Ammon's horn (tissue), 1 donor: ENCODE results near the gene STRIP2.
"Not testable (repeated sequence)": the region's sequence is repeated elsewhere in the genome, so short reads cannot be mapped to it uniquely, and the experiment has no call there.

ENCODE experiments used
- DNase-seq: peaks from one replicate; pipeline ENCODE4 v3.0.0-alpha.2; 2016; ENCODE audit warnings: low spot score

Gene STRIP2

DNA sequence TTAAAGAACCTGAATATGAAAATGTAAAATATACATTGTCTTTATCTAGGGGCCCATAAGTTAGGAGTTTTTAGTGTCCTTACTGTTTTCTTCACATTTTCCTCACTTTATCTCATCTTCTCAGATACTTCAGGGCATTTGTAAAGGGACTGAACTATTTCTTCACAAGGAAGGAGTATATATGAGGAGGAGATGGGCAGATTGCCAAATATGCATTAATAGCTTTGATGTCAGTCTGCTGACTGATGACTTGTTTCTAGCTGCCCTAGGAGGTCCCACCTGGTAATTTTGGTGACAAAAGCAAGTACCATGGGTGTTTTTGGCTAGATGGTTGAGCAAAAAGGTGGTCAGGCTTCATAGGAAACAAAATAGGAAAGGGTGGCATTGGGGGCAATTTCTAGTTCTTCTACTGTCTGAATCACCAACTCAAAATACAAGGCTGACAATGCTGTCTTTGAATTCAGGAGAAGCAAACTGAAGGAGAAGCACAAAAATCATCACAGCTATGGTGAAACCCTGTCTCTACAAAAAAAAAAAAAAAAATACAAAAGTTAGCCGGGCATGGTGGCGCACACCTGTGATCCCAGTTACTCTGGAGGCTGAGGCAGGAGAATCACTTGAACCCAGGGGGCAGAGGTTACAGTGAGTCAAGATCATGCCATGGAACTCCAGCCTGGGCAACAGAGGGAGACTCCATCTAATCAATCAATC, 10.4 kb upstream of the STRIP2 start:
- DNase-seq: no peak

DNA sequence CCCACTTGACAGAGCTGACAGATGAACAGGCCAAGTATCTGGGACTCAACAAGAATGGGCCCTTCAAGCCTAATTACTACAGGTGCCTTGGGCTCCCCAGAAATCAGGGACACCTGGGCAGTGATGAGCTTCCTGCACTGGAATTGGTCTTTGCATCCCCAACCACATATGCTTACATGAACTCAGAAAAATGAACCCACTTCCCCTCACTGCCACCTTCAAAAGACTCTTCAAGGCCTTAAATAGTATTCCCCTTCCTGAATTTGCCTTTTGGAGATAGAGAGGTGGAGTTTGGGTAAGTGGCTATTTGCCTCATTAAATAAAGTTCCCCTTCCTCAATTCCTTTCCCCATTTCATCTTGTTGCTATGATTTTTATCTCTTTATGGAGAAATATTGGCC, 7.8 kb upstream of the STRIP2 start:
- DNase-seq: no peak

DNA sequence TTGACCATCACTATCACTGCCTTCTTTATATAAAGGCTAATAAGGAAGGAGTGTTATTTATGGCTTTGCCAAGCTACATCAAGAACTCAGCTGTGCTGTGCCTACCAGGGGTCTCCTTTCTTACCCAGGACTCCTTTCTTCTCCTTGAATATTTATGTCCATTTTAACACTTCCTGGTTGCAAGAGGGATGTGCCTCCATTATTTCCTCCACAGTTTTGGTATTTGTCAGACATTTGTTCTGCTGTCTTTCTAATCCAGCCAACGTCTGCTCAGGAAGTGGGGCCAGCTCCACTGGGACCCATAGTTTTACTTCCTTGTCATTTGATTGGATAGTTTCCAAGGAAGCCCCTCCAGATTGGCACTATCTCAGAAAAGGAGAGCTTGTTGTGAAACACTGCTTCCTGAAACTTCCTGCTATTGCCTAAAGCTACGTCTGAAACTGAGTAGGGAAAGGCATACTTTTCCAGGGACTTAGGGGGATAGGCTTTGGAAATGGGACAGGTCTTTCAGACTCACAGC, 6.6 kb upstream of the STRIP2 start:
- DNase-seq: no peak

DNA sequence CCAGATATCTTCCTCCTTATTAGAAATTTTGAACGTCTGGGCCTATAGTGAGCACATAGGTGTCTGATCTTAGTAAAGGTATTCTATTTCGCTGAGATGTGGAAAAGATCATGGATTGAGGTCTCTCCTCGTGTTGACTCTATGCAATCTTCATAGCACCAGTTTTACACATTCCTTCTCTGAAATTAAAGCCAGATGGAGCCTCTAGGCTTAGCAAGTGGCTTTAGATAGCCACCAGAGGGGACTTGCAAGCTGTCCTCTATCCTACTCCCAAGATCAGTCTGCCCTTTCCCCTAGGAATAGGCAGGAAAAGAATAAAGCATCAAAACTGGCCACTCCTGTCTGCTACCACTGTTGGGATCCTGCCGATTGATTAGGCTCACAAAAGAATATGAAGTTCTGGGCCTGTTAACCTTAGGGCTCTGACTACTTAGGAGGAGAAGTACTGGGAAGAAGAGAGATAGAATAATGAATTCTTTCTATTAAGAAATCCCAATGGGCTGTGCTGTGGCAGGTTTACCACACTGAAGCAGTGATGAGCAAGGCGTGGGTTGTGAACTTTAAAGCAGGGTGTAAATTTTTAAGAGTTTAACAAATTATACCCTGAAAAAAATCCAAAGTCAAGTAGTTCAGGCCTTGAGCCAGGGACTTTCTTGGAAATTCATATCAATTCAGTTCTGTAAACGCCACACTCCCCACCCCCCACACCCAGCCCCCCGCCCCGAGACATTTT, 2.2 kb upstream of the STRIP2 start:
- no peak for DNase-seq

- peak; percentile 17 for DNase-seq
These were observed 565 bp downstream of the STRIP2 start for GRCh38 chr7:129434675-129435318.

DNA sequence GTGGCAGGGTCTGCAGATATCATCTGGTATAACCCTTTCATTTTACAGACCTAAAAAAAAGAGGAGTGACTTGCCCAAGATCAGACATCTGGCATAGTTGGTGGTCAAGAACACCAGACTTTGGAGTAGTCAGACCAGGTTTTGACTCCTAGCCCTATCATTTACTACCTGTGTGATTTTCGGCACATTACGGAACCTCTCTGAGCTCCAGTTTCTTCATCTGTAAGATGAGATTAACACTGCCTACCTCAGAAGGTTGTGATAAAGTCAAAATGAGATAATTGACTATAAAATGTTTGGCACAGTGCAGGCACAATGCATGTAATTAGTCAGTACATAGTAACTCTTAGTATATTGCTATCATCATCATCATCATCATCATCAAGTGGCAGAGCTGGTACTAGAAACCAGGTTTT, 1.2 kb downstream of the STRIP2 start:
- DNase-seq: no peak

DNA sequence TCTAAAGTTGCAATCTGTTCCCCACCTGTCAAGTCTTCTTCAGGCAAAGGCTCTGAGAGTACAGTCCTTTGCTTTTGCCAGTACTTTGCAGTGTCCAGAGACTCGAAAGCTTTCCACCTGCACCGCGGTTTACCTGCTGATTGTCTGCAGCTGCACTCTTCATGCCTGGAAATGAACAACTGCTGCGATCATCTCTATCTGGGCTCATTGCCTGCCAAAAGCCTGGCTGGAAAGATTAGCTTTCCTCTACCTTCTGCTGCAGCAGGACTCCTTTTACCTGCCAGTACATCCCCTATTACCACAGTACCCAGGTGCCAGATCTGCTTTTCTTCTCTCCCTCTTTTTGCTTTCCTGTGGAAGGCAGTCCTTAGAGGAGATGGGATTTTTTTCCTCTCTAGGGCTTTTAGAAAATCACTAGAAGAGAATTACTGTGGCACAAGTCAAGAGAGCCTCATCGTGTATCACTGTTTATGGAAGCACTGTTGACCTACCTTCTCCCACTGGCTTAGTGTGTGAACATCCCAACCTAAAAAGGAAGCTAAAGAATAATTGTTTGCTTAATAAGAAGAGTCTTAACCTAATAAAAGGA, 2.2 kb downstream of the STRIP2 start:
- DNase-seq: no peak

DNA sequence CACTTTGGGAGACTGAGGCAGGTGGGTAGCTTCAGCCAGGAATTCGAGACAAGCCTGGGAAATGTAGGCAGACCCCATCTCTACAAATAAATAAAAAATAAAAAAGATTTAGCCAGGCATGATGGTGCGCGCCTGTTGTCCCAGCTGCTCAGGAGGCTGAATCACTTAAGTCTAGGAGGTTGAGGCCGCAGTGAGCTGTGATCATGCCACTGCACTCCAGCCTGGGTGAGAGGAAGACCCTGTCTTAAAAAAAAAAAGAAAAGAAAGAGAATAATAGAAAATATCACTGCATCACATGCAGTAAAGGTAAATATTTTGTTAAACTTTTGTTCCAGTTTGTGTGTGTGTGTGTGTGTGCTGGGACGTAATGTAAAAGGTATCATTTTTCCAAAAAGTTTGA, 3.0 kb downstream of the STRIP2 start:
- DNase-seq: no peak

GRCh38 chr7:129438281-129438838, 4.1 kb downstream of the STRIP2 start:
- DNase-seq: no peak

- no peak for DNase-seq
These were observed 4.8 kb downstream of the STRIP2 start for GRCh38 chr7:129438839-129439651.

DNA sequence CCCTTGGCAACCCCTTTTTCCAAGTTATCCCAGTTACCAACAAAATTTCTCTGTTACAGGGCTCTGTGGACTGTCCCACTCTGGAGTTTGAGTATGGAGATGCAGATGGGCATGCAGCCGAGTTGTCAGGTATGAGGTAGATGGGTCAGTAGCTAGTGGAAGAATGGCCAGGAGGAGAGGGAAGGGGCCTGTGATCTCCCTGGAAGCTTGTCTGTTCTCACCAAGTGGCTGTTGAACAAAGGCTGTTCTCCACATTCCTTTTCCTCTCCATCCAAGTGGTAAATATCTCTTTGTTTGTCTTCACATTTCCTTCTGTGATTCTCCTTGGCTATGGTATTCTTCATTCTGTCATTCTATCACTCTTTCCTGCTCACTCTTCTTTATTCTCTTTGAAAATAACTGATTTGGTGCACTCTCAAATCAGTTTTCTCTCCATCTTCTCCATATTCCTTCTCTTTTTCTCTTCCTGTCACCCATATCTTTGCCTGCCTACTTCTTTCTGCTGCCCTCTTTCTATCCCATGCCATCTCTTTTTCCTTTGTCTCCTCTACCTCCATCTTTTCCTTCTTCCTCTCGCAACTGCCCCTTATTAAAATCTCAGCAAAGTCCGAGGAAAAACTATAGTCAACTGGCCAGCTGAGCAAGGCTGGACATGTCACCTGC, 5.9 kb downstream of the STRIP2 start:
- no peak for DNase-seq

DNA sequence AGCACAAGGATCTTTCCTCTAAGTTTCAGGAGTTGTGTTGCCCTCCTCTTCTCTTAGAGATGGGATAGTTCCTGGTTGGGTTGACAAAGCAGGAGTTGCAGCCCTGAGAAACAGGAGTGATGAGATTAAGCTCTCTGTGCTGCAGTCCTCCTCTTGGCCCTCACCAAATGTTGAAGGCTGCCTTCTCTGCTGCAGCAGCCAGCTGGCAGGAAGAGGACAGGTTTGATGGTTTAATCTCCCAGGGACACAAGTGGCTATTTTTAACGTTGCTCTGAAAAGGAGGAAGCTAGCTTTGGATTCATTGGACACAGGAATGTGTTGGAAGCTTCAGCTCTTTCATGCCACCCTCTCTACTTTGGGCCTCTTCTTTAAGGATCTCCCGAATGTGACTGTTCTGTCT, 9.4 kb downstream of the STRIP2 start:
- DNase-seq: peak; percentile 8

DNA sequence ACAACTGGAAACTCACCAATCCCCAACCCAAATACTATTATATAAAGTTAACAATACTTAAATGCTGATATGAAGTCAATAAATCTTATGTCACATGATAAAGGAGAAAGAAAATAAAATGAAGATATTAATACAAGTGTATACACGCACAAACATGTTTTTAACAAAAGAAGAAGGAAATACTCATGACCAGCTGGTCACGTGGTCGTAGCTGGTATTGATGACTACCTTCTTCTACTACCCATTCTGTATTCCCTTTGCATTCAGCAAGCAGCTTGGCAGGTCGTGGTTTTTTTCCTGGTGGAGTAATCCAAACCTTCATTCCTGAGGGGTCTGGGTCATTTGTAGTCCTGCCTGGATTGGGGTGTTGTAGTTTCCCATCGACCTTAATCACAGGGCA, 10.5 kb downstream of the STRIP2 start:
- DNase-seq: not testable (repeated sequence)

DNA sequence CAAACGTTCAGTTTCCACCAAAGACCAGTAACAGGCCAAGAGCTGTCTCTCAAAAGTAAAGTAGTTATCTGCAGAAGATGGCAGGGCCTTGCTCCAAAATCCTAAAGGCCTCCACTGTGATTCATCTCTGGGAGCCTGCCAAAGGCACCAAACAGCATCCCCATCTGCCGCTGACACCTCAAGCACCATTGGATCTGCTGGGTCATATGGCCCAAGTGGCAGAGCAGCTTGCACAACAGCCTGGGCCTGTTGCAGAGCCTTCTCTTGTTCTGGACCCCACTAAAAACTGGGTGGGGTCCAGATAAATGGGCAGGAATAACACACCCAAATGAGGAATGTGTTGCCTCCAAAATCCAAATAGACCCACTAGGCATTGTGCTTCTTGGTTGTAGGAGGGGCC, 12.7 kb downstream of the STRIP2 start:
- DNase-seq: not testable (repeated sequence)

GRCh38 chr7:129447445-129447844, 13.2 kb downstream of the STRIP2 start:
- not testable (repeated sequence) for DNase-seq

GRCh38 chr7:129448608-129449007, 14.4 kb downstream of the STRIP2 start:
- DNase-seq: not testable (repeated sequence)

DNA sequence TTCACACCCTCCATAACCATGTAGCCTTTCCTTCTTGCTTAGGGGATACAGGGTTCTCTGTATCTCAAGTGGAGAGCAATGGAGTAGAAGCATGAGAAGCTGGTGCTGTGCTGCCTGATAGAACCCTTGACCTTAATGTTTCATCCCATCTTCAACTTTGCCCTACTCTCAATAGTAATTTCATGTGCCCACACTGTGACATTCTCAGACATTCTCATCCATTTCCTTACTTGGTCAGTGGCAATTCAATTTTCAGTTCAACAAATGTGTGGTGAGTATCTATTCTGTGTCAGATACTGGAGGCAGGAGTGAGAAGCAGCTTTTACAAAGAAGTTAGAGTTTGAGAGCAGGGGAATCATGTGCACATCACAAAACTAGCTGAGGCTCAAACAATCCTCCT, 16.1 kb downstream of the STRIP2 start:
- no peak for DNase-seq

DNA sequence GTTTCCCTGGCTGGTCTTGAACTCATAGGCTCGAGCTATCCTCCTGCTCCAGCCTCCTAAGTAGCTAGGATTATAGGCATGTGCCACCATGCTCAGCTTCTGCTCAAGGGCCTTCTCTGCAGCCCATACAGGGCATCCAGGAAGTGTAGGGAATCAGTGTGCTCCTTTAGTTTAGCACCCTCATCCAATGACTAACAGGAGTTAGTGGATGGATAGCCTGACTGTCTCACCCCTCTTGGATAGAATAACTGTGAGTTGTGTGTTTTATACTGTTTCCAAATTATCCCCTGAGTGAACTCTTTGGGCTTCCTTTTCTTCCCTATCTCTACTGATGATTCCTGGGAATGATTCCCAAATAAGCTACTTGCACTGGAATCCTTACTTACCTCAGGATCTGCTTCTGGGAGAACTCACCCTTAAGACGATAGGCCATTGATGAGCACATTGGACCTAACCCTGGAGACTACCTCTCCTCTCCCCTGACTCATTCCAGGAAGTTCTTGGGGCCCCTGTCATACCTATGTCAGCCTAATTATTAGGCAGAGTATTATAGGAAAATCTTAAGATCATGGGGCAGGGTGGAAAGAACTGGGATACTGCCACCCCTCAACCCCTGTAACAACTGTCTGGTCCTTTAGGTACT, 18.5 kb downstream of the STRIP2 start:
- no peak for DNase-seq

DNA sequence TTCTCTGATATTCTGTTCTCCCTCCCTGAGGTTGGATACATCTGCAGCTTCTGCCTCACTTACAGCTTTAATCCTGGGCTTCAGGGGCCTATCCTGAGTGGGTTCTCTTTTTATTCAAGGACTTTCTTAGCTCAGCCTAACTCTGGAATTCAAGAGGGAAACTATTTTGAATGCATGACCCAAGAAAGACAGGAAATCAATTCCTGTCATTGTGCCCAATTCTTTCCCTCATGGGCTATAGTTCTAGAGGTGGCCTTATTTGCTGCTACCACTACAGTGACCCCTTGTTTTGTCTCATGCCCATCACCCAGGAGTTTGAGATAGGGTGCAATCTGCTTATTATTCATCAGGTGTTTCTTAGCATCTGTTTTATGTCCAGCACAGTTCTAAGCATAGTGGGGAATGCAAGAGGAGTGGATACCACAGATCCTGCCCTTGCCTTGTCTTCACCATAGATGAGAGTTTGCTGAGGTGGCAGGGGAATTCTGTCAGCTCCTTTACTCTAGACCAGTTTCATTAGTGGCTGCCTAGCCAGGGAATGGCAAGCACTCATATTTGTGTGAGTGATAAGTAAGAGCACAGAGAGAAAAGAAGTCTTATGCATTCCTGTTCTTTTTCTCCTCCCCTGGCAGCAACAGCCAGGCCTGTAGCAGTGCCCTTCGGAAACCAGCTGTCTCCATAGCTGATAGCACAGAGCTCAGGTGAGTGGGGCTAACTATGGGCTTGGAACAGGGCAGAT, 19.4 kb downstream of the STRIP2 start:
- DNase-seq: no peak

- DNase-seq: no peak
These were observed 20.0 kb downstream of the STRIP2 start for GRCh38 chr7:129454249-129454551.
